T-helper 2 cell treated with Interferon-gamma antibody and Interleukin-4, amounts not matched to agents 100 ng/mL and 5 ng/mL, for 36 hours (primary cell): ENCODE measurements around the gene IQCE. TPM values are rescaled to one million over a fixed set of nuclear protein-coding genes. Genes with fewer than 3 reads are reported as not detected.

ENCODE experiments used
- intact Hi-C: fragments of 100-400 bp; cut with micrococcal nuclease; formaldehyde crosslinking; loops from one replicate; pipeline ENCODE4 v1.15.1; 2023
- total RNA-seq: library from RNA; stranded (reverse); gene quantifications from 2 replicates; pipeline ENCODE4 v1.2.3, GENCODE V29; 2022

The IQCE gene
- total RNA-seq, 1 donor from 2014 or later = 12.2 TPM

- intact Hi-C loops = loop anchor here (5.0 kb wide), 2 partner anchors 212 to 318 kb away; partner anchors contain the start of genes GNA12 and SNX8
Measured at GRCh38 chr7:2629746-2630681, 71.2 kb downstream of the IQCE start.

- intact Hi-C loops = loop anchor here (1.0 to 5.0 kb wide), 5 partner anchors 77 to 320 kb away; partner anchors contain the start of genes BRAT1, EIF3B, GNA12 and LFNG
Measured at GRCh38 chr7:2631946-2632732, 73.4 kb downstream of the IQCE start, which contains the start of gene TTYH3. Gene TTYH3 (plus strand): TSS chr7:2631986. CDS start chr7:2632156, 170 bp downstream.

DNA sequence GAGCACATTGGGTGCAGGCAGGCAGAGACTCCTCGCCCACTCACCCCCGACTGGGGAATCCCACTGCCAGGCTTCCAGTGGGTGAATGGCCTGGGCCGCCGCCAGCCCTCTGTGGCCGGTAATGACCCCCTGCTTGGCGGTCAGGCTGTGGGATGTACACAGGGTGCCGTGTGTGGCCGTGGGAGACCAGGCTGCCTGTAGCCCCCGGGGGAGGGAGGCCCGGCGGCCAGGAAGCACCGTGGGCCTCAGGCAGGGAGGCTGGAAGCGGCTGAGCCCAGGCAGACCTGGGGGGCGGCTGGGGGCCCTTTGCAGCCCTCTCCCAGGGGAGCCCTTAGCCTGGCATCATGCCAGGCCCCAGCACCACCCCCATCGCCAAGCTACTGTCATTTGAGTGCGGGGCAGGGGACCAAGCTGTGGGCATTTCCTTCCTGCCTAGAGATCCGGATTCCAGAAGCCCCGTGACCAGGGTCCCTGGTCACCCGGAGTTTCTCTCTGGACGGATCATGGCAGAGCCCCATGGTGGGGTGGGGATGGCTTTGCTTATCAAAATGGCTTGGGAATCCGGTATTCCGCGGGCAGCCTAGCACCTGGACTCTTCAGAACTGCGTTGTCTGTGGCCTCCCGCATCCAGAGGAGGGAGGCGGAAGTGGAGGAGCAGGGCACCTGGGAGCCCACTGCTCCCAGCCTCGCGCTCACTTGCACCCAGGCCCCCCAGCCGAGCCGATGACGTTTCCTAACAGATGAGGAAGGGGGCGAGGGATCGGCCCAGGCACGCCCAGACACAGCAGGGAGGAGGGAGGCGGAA, 74.2 kb downstream of the IQCE start:
- intact Hi-C loops = loop anchor here (1.0 to 5.0 kb wide), 3 partner anchors 121 to 321 kb away; partner anchors contain the start of genes GNA12 and SNX8

GRCh38 chr7:2633538-2634266, 74.9 kb downstream of the IQCE start:
- intact Hi-C loops = loop anchor here (1.0 to 5.0 kb wide), 3 partner anchors 121 to 321 kb away; partner anchors contain the start of genes GNA12 and SNX8

GRCh38 chr7:2634267-2635145, 75.7 kb downstream of the IQCE start:
- intact Hi-C loops = loop anchor here (5.0 kb wide), 2 partner anchors 208 to 322 kb away; partner anchors contain the start of genes GNA12 and SNX8

DNA sequence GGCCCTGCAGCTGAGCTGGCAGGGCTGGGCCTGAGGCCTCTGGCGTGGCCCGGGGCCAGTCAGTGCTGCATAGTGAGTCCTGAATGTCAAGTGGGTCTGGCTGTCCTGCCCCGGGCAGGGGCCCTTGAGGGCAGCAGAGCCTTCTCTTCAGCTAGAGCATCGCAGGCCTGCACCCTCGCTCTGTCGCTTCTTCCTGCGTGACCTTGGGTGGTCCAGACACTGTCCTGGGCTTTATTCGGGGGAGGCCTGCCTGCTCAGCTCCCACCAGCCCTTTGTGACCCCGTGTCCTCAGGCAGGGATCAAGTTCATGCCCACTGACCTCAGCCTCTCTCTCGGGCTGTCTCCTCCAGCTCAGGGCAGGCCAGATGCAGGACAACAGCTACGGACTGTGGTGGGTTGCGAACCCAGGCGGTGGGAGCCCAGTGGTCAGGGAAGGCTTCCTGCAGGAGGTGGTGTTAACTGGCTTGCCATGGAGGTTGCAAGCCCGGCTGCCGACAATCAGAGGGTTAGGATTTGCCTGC, 76.4 kb downstream of the IQCE start:
- intact Hi-C loops = no loop called here

GRCh38 chr7:2635810-2636701, 77.3 kb downstream of the IQCE start:
- intact Hi-C loops = no loop called here

DNA sequence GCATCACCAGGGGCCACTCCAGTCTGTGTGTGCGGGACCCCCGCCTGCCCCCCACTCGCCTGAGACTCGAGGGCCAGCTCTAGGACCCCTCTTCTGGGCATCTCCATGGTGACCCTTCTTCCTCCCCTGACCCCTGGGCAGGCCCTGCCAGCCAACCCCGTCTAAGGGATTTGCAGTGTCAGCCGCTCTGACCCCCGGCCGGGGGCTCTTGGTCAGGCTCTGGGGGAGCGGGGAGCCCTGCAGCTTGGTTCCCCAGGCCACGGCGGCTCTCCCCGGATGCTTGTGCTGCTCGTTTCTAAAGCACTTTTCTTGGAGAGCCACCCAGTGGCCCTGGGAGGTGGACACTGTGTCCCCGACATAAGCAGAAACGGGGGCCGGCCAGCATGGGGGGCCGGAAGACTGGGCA, 78.3 kb downstream of the IQCE start:
- intact Hi-C loops = no loop called here

DNA sequence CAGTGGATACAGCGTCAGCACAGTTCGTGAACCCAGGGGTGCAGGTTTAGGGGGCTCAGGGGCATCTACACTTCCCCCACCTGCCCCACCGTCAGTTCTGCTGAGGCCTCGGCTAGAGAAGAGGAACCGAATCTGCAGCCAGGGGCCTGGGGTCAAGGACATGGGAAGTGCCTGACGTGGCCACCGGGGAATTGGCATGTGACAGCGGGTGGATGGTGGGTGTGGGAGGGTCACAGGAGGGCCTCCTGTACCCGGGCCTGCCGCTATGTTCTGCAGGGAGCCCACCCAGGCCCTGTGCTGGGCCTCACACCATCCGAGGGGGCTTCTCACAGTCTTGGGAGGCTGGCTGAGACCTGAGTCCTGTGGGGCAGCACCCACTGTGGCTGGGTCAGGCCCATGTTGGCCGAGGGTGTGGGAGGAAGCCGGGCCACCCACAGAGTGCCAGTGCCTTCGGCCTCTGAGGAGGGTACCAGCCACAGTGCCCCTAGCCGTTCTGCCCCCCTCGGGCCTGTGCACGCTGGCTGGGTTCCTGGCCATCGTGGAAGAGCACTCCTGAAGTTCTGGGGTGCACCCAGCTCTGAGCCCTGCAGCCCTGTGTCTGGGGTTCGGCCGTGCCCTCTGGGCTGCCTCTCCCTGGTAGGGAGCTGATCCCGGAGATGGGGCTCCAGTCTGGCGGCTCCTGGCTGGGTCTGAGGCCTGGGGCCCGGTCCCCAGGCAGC, 78.9 kb downstream of the IQCE start:
- intact Hi-C loops = no loop called here

- intact Hi-C loops = no loop called here
Measured at GRCh38 chr7:2638224-2638991, 79.6 kb downstream of the IQCE start.

- intact Hi-C loops = no loop called here
Measured at GRCh38 chr7:2639181-2639681, 80.5 kb downstream of the IQCE start.

- intact Hi-C loops = no loop called here
Measured at GRCh38 chr7:2639695-2640481, 81.1 kb downstream of the IQCE start.

GRCh38 chr7:2640482-2640830, 81.7 kb downstream of the IQCE start:
- intact Hi-C loops = no loop called here

- intact Hi-C loops = no loop called here
Measured at GRCh38 chr7:2640846-2641316, 82.1 kb downstream of the IQCE start.
